GM18520 (cell line): ENCODE data around the gene NRIP1.

ENCODE experiments used
- ATAC-seq: cut with Tn5 transposase; IDR thresholded peaks from one replicate; pipeline ENCODE4 v1.9.1; 2021; ENCODE audit not compliant: unreplicated experiment

The NRIP1 gene

GRCh38 chr21:14985306-14985705 is 79.5 kb downstream of the NRIP1 start:
- no peak for ATAC-seq

- no peak for ATAC-seq
These were observed 82.5 kb downstream of the NRIP1 start for GRCh38 chr21:14982336-14982735.

- ATAC-seq, result no peak
These were observed 83.6 kb downstream of the NRIP1 start for GRCh38 chr21:14981246-14981645.

- ATAC-seq, result no peak
These were observed 85.5 kb downstream of the NRIP1 start for GRCh38 chr21:14979264-14979663.

- ATAC-seq, result no peak
These were observed 87.0 kb downstream of the NRIP1 start for GRCh38 chr21:14977814-14978213.

- ATAC-seq, result no peak
These were observed 89.5 kb downstream of the NRIP1 start for GRCh38 chr21:14975136-14975919.

GRCh38 chr21:14972678-14973077 is 92.1 kb downstream of the NRIP1 start:
- ATAC-seq, result no peak

- no peak for ATAC-seq
These were observed 96.0 kb downstream of the NRIP1 start for GRCh38 chr21:14968821-14969220.

- ATAC-seq, result no peak
These were observed 96.8 kb downstream of the NRIP1 start for GRCh38 chr21:14968029-14968428.

GRCh38 chr21:14964621-14965020 is 100.2 kb downstream of the NRIP1 start:
- no peak for ATAC-seq

GRCh38 chr21:14962217-14962616 is 102.6 kb downstream of the NRIP1 start:
- no peak for ATAC-seq

- no peak for ATAC-seq
These were observed 103.3 kb downstream of the NRIP1 start for GRCh38 chr21:14961502-14961901.

GRCh38 chr21:14959343-14959742 is 105.5 kb downstream of the NRIP1 start:
- ATAC-seq, result no peak

- no peak for ATAC-seq
These were observed 107.0 kb downstream of the NRIP1 start for GRCh38 chr21:14957836-14958235.

GRCh38 chr21:14956807-14957206 is 108.0 kb downstream of the NRIP1 start:
- no peak for ATAC-seq

GRCh38 chr21:14955936-14956520 is 108.8 kb downstream of the NRIP1 start:
- ATAC-seq, result no peak

- no peak for ATAC-seq
These were observed 111.9 kb downstream of the NRIP1 start for GRCh38 chr21:14952916-14953315.

- no peak for ATAC-seq
These were observed 115.2 kb downstream of the NRIP1 start for GRCh38 chr21:14949603-14950002.

GRCh38 chr21:14947613-14948160 is 117.1 kb downstream of the NRIP1 start:
- no peak for ATAC-seq

- ATAC-seq, result no peak
These were observed 119.6 kb downstream of the NRIP1 start for GRCh38 chr21:14945176-14945575.

GRCh38 chr21:14943616-14944015 is 121.2 kb downstream of the NRIP1 start:
- ATAC-seq, result no peak

- no peak for ATAC-seq
These were observed 121.9 kb downstream of the NRIP1 start for GRCh38 chr21:14942801-14943490.
